Colonic mucosa (tissue), 4 donors: Measurements from ENCODE around the gene AZGP1. TPM values are rescaled to one million over a fixed set of nuclear protein-coding genes. Genes with fewer than 3 reads are reported as not detected.
A peak's percentile ranks its signal among the peaks of the same experiment; 100 is the strongest.

Experiments used
- DNase-seq: peaks from one replicate; pipeline ENCODE4 v3.0.0-alpha.2; 2020
- H3K27ac ChIP-seq: fragments of 200-600 bp; one replicate; pipeline ENCODE4 v1.8.0; 2021
- H3K27me3 ChIP-seq: fragments of 200-600 bp; one replicate; pipeline ENCODE4 v1.8.0; 2021
- H3K36me3 ChIP-seq: fragments of 200-600 bp; one replicate; pipeline ENCODE4 v1.8.0; 2021
- H3K4me1 ChIP-seq: fragments of 200-600 bp; one replicate; pipeline ENCODE4 v1.8.0; 2021; ENCODE audit warnings: mild to moderate bottlenecking
- H3K4me3 ChIP-seq: fragments of 200-600 bp; one replicate; pipeline ENCODE4 v1.8.0; 2021
- H3K9ac ChIP-seq, 2 donors: one replicate each; pipeline ENCODE4 v1.7.0; 2013; ENCODE audit warnings: control low read depth in 2 of 2, low read depth in 2 of 2, low read length in 2 of 2
- H3K9me3 ChIP-seq: fragments of 200-600 bp; one replicate; pipeline ENCODE4 v1.8.0; 2021
- intact Hi-C: fragments of 100-400 bp; cut with DNase I; formaldehyde crosslinking; loops from one replicate; pipeline ENCODE4 v1.14.1; 2022
- total RNA-seq, 2 donors: library from RNA; stranded (reverse); fragmentation: NEBNext Ultra II Directional in 1 of 2; extraction: Animal tissue kit (Norgen Biotek cat#: 25700) in 1 of 2; gene quantifications; one replicate each; pipeline ENCODE4 v1.2.1, GENCODE V29; 2021
- TF ChIP-seq, protein P1 (sequence below): fragments of 200-600 bp; IDR thresholded peaks from one replicate; pipeline ENCODE4 v1.8.0; 2022; ENCODE audit warnings: antibody characterized with exemption, mild to moderate bottlenecking
- donor health status: healthy.
- donor health status: DM: no; HTN: no; CAD: no.
- donor health status: DM: no; HTN: no; CAD: no.

The AZGP1 gene
- total RNA-seq, 2 donors from 2014 or later = 2.5 to 4.6 TPM

DNA sequence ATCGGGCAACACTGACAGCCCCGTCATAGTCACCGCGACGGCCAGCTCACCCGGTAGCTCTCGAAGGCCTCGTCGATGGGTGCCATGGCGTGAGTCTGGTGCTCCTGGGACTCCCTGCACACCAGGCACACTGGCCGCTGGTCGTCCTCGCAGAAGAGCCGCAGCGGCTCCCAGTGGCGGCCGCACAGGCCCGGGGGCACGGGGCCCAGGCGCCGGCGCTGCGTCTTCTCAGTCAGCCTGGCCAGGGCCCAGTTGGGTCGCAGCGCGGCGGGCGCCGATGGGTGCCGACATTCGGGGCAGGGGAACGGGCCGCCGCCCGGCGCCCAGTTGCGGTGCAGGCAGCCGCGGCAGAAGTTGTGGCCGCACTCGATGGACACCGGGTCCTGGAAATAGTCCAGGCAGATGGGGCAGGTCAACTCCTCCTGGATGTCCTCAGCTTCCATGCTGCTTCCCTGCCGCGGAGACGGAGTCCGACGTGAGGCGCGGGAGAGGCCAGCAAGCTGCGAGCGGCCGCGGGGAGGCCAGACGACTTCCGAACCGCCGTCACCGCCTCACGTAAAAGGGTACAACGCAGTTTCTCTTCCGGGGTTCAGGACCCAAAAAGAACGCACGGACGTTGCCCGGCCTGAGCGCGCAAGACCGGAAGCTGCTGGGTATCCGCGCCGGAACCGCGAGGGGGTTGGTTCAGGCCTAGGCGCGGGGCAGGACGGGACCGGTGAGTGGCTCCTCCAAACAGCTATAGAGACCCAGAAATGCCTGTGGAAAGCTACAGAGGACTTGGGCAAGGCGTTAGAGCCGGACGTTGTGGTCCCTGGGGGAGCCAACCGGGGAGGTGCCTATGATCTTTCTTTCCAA, 56.6 kb downstream of the AZGP1 start, which contains the start of gene TRIM4:
TSS of gene TRIM4 (minus strand) at position 572 of the 855 bp plus-strand sequence. CDS start at position 443, 129 bp downstream.
- Histone ChIP-seq H3K27me3 (no peaks in the 10 kb centered on the region), H3K36me3 (no peaks in the 10 kb centered on the region), H3K4me3 (peak within 1 kb of the TSS; percentile 98), H3K4me1 (peaks cover 8% of the 10 kb centered on the region), H3K27ac (peak within 1 kb of the TSS; percentile 93), H3K9me3 (no peaks in the 10 kb centered on the region), H3K9ac (peak within 1 kb of the TSS; percentile 64 to 87)
- TF ChIP-seq, protein P1, sequence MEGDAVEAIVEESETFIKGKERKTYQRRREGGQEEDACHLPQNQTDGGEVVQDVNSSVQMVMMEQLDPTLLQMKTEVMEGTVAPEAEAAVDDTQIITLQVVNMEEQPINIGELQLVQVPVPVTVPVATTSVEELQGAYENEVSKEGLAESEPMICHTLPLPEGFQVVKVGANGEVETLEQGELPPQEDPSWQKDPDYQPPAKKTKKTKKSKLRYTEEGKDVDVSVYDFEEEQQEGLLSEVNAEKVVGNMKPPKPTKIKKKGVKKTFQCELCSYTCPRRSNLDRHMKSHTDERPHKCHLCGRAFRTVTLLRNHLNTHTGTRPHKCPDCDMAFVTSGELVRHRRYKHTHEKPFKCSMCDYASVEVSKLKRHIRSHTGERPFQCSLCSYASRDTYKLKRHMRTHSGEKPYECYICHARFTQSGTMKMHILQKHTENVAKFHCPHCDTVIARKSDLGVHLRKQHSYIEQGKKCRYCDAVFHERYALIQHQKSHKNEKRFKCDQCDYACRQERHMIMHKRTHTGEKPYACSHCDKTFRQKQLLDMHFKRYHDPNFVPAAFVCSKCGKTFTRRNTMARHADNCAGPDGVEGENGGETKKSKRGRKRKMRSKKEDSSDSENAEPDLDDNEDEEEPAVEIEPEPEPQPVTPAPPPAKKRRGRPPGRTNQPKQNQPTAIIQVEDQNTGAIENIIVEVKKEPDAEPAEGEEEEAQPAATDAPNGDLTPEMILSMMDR = no peak
- intact Hi-C loops = no loop called here
- DNase-seq = peak; percentile 95

Other genes starting within 250 kb of the AZGP1 start
- not detected for gene CYP3A7, start 240.8 kb downstream of the AZGP1 start, total RNA-seq
- 1 to 10 TPM in 1 of 2 donors, under 1 TPM in 1; 0.67 to 1.4 TPM for gene CYP3A4, start 191.8 kb downstream of the AZGP1 start, total RNA-seq
- not detected for gene CYP3A43, start 148.0 kb downstream of the AZGP1 start, total RNA-seq
- gene OR2AE1, start 99.0 kb downstream of the AZGP1 start, total RNA-seq = not detected
- gene TRIM4, start 56.5 kb downstream of the AZGP1 start, total RNA-seq = 10 to 100 TPM; 23.8 to 23.9 TPM
- gene GJC3, start 46.4 kb downstream of the AZGP1 start, total RNA-seq = not detected
- gene ZKSCAN1, start 39.6 kb upstream of the AZGP1 start, total RNA-seq = 100 to 1,000 TPM in 1 of 2 donors, 10 to 100 TPM in 1; 96.1 to 147 TPM
- gene ZSCAN21, start 73.7 kb upstream of the AZGP1 start, total RNA-seq = 1 to 10 TPM; 6.2 to 7.7 TPM
- gene ZNF3, start 105.7 kb upstream of the AZGP1 start, total RNA-seq = 10 to 100 TPM; 30.1 to 31.9 TPM
- 100 to 1,000 TPM in 1 of 2 donors, 10 to 100 TPM in 1; 67.3 to 110 TPM for gene COPS6, start 112.9 kb upstream of the AZGP1 start, total RNA-seq
- 100 to 1,000 TPM in 1 of 2 donors, 10 to 100 TPM in 1; 68.1 to 241 TPM for gene MCM7, start 125.4 kb upstream of the AZGP1 start, total RNA-seq
- gene AP4M1, start 125.6 kb upstream of the AZGP1 start, total RNA-seq = 10 to 100 TPM; 17.8 to 23.6 TPM
- 10 to 100 TPM; 28.7 to 67.3 TPM for gene TAF6, start 143.3 kb upstream of the AZGP1 start, total RNA-seq
- gene CNPY4, start 143.6 kb upstream of the AZGP1 start, total RNA-seq = 10 to 100 TPM in 1 of 2 donors, 1 to 10 TPM in 1; 8.4 to 10.6 TPM
- 1 to 10 TPM; 1.9 to 4.1 TPM for gene MBLAC1, start 150.9 kb upstream of the AZGP1 start, total RNA-seq
- gene LAMTOR4, start 172.9 kb upstream of the AZGP1 start, total RNA-seq = 100 to 1,000 TPM; 230 to 268 TPM
- gene TRAPPC14, start 182.7 kb upstream of the AZGP1 start, total RNA-seq = 10 to 100 TPM; 40.3 to 69.5 TPM
- 10 to 100 TPM in 1 of 2 donors, 1 to 10 TPM in 1; 5.2 to 11.6 TPM for gene GAL3ST4, start 192.6 kb upstream of the AZGP1 start, total RNA-seq
- 1 to 10 TPM; 4.0 to 7.6 TPM for gene GPC2, start 201.3 kb upstream of the AZGP1 start, total RNA-seq
- 1 to 10 TPM; 1.4 to 3.8 TPM for gene STAG3, start 201.9 kb upstream of the AZGP1 start, total RNA-seq
- gene PVRIG, start 243.9 kb upstream of the AZGP1 start, total RNA-seq = 1 to 10 TPM in 1 of 2 donors, under 1 TPM in 1; 0.53 to 1.4 TPM